HCT116 (cell line): Measurements from ENCODE around the gene SLC35E2B. TPM values are rescaled to one million over a fixed set of nuclear protein-coding genes. Genes with fewer than 3 reads are reported as not detected.
"Not testable (repeated sequence)": the region's sequence is repeated elsewhere in the genome, so short reads cannot be mapped to it uniquely, and the experiment has no call there.

Experiments
- ATAC-seq: fragments of 200-7000 bp; cut with Tn5 transposase; 2 replicates; pipeline ENCODE4 v1.9.1; 2020; ENCODE audit warnings: mild to moderate bottlenecking, moderate library complexity
- BruUV-seq: library from RNA; stranded (reverse); fragments of 400-500 nt; replicated peaks from 2 replicates; lab custom pipeline; 2021; lab: Mats Ljungman, UMichigan
- CTCF ChIA-PET: fragments of 300-600 bp; sonication (Branson Sonifier 250); formaldehyde crosslinking; loops from one replicate; lab custom pipeline; 2021; ENCODE audit warnings: antibody characterized with exemption; lab: Charles Lee
- POLR2A ChIA-PET: fragments of 300-600, 350-600 bp; sonication (Branson Sonifier 250); formaldehyde crosslinking; loops from one replicate; lab custom pipeline; 2021; ENCODE audit warnings: antibody characterized with exemption; lab: Charles Lee
- RAD21 ChIA-PET, 2 experiments: fragments of 300-600 bp; sonication (Branson Sonifier 250); formaldehyde crosslinking; loops; one replicate each; lab custom pipeline; 2023; ENCODE audit warnings: low total read pairs in 2 of 2; ENCODE audit not compliant: uncharacterized antibody in 2 of 2, unreplicated experiment in 2 of 2, low non-redundant PET in 1 of 2; lab: Charles Lee
- DNase-seq: peaks from one replicate; pipeline ENCODE4 v3.0.0-alpha.2; 2010; ENCODE audit warnings: low read depth, low spot score
- H2AFZ ChIP-seq: fragments of 200-600 bp; shearing (Covaris generic), sonication (generic); 2 replicates; pipeline ENCODE4 v1.6.1; 2017; ENCODE audit warnings: low read depth, mixed run types, mixed read lengths, antibody characterized with exemption, low read length; ENCODE audit not compliant: poor library complexity, severe bottlenecking
- H3K27ac ChIP-seq: 2 replicates; pipeline ENCODE4 v1.5.1; 2012; ENCODE audit warnings: low read depth, low read length
- H3K27me3 ChIP-seq: fragments of 200-600 bp; sonication (generic); 2 replicates; pipeline ENCODE4 v1.6.1; 2016; ENCODE audit warnings: mixed run types, low read length, mixed read lengths; ENCODE audit not compliant: insufficient read depth
- H3K36me3 ChIP-seq, 2 experiments: fragments of 200-500 bp in 1 of 2; fragments of 200-600 bp in 1 of 2; sonication (Bioruptor generic) in 1 of 2; sonication (generic) in 1 of 2; 2 replicates each; pipeline versions ENCODE4 v1.5.1 to v1.6.1; 2014 to 2016; ENCODE audit warnings: low read length in 2 of 2, inconsistent platforms in 1 of 2, mixed read lengths in 1 of 2, mixed run types in 1 of 2; ENCODE audit not compliant: insufficient read depth in 2 of 2, control insufficient read depth in 1 of 2
- H3K4me1 ChIP-seq, 2 experiments: fragments of 200-600 bp in 1 of 2; sonication (generic) in 1 of 2; 2 replicates each; pipeline versions ENCODE4 v1.5.1 to v1.6.1; 2012 to 2017; ENCODE audit warnings: low read length in 2 of 2, inconsistent platforms in 1 of 2, mild to moderate bottlenecking in 1 of 2, mixed read lengths in 1 of 2, mixed run types in 1 of 2, moderate library complexity in 1 of 2; ENCODE audit not compliant: insufficient read depth in 2 of 2, control insufficient read depth in 1 of 2
- H3K4me2 ChIP-seq: fragments of 200-600 bp; sonication (generic); 2 replicates; pipeline ENCODE4 v1.6.1; 2017; ENCODE audit warnings: mixed run types, low read length, mixed read lengths
- H3K4me3 ChIP-seq, 2 experiments: fragments of 200-600 bp in 1 of 2; sonication (generic) in 1 of 2; replicated peaks in 1 of 2; 2 replicates each; pipeline ENCODE4 v1.5.1; 2011 to 2016; ENCODE audit warnings: low read length in 2 of 2, control low read depth in 1 of 2, low read depth in 1 of 2, mild to moderate bottlenecking in 1 of 2, mixed read lengths in 1 of 2, mixed run types in 1 of 2
- H3K79me2 ChIP-seq: fragments of 200-600 bp; sonication (generic); 2 replicates; pipeline ENCODE4 v1.6.1; 2017; ENCODE audit warnings: mild to moderate bottlenecking, mixed run types, low read length, moderate library complexity, mixed read lengths; ENCODE audit not compliant: insufficient read depth
- H3K9ac ChIP-seq: fragments of 200-600 bp; sonication (generic); 2 replicates; pipeline ENCODE4 v1.6.1; 2016; ENCODE audit warnings: low read length, mixed read lengths
- H3K9me2 ChIP-seq: fragments of 200-600 bp; sonication (generic), shearing (Covaris generic); 2 replicates; pipeline ENCODE4 v1.6.1; 2017; ENCODE audit warnings: mixed run types, mild to moderate bottlenecking, moderate library complexity; ENCODE audit not compliant: insufficient read depth
- H3K9me3 ChIP-seq, 2 experiments: fragments of 200-500 bp in 1 of 2; fragments of 200-600 bp in 1 of 2; sonication (Bioruptor generic) in 1 of 2; sonication (generic) in 1 of 2; 2 replicates each; pipeline ENCODE4 v1.6.1; 2014 to 2017; ENCODE audit warnings: low read length in 2 of 2, mixed read lengths in 2 of 2, inconsistent platforms in 1 of 2, low read depth in 1 of 2, mild to moderate bottlenecking in 1 of 2, mixed run types in 1 of 2, moderate library complexity in 1 of 2; ENCODE audit not compliant: control insufficient read depth in 1 of 2, insufficient read depth in 1 of 2
- H4K20me1 ChIP-seq: fragments of 200-600 bp; sonication (generic), shearing (Covaris generic); 2 replicates; pipeline ENCODE4 v1.6.1; 2017; ENCODE audit warnings: mixed run types, mild to moderate bottlenecking, moderate library complexity; ENCODE audit not compliant: insufficient read depth
- intact Hi-C: fragments of 100-400 bp; cut with micrococcal nuclease; formaldehyde crosslinking; loops from 2 replicates; pipeline ENCODE4 v1.10.0; 2022
- total RNA-seq: library from RNA; stranded (reverse); gene quantifications from one replicate; pipeline ENCODE4 v1.2.1, GENCODE V29; 2021; ENCODE audit not compliant: unreplicated experiment

SLC35E2B gene
- total RNA-seq, 1 experiment from 2014 or later, result 30.3 TPM

DNA sequence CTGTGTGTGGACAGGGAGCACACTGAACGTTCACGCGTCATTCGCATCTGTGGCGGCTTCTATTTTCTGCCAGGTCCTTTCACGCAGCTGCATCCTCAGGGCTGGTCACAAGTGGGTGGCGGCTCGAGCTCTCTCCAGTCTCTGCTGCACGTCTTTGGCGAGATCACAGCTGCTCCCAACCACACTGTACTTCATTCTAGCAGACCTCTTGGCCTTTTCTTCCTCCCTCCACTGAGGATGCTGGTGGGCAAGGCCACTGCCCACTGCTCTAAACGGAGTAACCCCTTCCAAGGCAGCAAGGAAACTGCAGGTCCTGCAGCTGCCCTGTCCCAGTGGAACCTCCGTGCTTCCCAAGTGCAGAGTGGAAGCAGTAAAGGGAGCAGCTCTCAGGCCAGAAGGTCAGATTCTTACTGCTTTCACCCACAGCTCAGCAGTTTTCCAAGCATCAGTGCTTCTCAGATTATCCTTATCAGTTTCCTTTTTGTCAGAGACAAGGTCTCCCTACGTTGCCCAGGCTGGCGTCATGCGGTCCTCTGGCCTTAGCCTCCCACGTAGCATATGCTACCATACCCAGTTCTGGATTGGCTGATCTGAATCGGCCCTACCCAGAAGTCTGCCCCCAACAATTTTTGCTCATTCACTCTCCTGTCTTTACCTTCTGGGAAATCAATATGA, 44.9 kb downstream of the SLC35E2B start:
- intact Hi-C loops, BruUV-seq: not testable (repeated sequence)

DNA sequence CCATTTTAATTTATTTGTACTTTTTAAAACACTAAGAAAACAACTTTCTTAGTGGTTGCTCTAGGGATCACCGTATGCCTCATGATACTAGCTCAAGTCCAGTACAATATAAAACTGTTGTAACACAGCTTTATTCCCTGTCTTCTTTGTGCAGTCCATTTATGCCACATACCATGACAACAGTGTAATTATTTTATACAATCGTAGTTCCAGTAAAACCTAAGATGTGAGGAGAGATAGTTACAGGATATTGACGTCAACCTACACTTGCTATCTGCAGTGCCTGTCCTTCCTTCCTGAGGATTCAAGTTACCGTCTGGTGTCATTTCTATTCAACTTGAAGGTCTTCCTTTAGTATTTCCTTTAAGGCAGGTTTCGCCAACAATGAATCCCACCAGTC, 46.3 kb downstream of the SLC35E2B start:
- H3K4me1 ChIP-seq, CTCF ChIA-PET, H3K4me3 ChIP-seq, H2AFZ ChIP-seq, intact Hi-C loops, H3K27me3 ChIP-seq, POLR2A ChIA-PET, H3K27ac ChIP-seq, H3K9ac ChIP-seq, H3K9me3 ChIP-seq, DNase-seq, H3K4me2 ChIP-seq, H3K9me2 ChIP-seq, ATAC-seq, RAD21 ChIA-PET, H4K20me1 ChIP-seq, BruUV-seq, H3K79me2 ChIP-seq: not testable (repeated sequence)
- peaks cover 8 to 19% of the 10 kb centered on the region in 2 experiments; a peak in 3 of 4 replicates for H3K36me3 ChIP-seq

More for the DNA sequence above, 44.9 kb downstream of the SLC35E2B start:
- H3K27ac ChIP-seq, H3K9me3 ChIP-seq, ATAC-seq, H2AFZ ChIP-seq, H3K9me2 ChIP-seq, RAD21 ChIA-PET, H3K9ac ChIP-seq, H3K27me3 ChIP-seq, H3K79me2 ChIP-seq, POLR2A ChIA-PET, H3K4me3 ChIP-seq, H3K4me1 ChIP-seq, CTCF ChIA-PET, H4K20me1 ChIP-seq, DNase-seq, H3K4me2 ChIP-seq: not testable (repeated sequence)
- peaks cover 14 to 31% of the 10 kb centered on the region in 2 experiments; a peak in 3 of 4 replicates for H3K36me3 ChIP-seq

DNA sequence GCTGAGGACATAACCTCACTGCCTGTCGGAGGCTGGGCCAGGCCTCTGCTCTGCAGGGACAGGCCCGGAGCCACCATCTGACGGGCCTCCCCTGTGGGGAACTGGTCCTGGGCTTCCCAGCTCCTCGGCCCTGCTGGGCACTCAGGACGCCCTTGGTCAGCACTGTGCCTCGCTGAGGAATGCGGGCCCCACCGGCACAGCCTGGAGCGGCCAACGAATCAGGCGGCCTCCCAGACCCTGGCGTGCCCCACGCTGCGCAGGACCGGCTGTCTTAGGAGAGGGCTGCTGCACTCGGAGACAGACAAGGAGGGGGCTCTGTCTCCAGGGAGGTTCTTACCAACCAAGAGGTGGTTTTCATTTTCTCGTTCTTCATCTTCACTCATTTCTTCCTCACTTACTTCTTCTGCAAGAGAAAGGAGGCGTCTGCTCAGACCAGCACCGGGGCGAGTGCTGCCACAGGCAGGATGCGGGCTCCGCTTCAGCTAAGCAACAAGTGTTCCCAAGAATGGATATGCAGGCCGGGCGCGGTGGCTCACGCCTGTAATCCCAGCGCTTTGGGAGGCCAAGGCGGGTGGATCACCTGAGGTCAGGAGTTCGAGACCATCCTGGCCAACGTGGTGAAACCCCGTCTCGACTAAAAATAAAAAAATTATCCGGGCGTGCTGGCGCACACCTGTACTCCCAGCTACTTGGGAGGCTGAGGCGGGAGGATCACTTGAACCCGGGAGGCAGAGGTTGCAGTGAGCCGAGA, 51.7 kb downstream of the SLC35E2B start:
- H3K36me3 ChIP-seq, H3K4me1 ChIP-seq, BruUV-seq, H3K9me3 ChIP-seq, intact Hi-C loops, H3K9me2 ChIP-seq, RAD21 ChIA-PET, POLR2A ChIA-PET, DNase-seq, H3K27me3 ChIP-seq, H3K27ac ChIP-seq, H2AFZ ChIP-seq, H3K4me2 ChIP-seq, CTCF ChIA-PET, H3K4me3 ChIP-seq, ATAC-seq, H3K9ac ChIP-seq, H4K20me1 ChIP-seq, H3K79me2 ChIP-seq: not testable (repeated sequence)

DNA sequence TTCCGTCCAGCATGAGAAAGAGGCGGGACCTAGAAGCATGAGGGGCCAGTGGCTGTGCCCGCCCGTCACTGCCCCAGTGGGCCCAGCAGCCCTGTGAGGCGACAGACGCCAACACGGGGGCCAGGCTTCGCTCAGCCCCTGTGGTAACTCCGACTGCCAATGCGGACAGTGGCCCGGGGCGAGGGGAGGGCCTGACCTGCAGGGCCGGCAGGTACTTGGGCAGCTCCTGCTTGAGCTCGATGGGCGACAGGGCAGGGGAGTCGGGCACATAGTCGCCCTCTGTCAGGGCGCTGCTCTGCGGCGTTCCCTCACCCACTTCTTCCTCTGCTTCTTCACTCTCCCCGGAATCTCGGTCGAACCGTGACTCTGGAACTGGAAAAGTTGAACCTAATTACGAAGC, 52.5 kb downstream of the SLC35E2B start:
- H4K20me1 ChIP-seq, H3K27me3 ChIP-seq, H3K4me3 ChIP-seq, H3K9me3 ChIP-seq, ATAC-seq, RAD21 ChIA-PET, intact Hi-C loops, H3K36me3 ChIP-seq, H3K27ac ChIP-seq, H3K9ac ChIP-seq, DNase-seq, CTCF ChIA-PET, H3K4me2 ChIP-seq, H3K9me2 ChIP-seq, POLR2A ChIA-PET, H3K4me1 ChIP-seq, H3K79me2 ChIP-seq, BruUV-seq, H2AFZ ChIP-seq: not testable (repeated sequence)
